Neural cell (in vitro differentiated cells): ENCODE data around the gene C1GALT1.

ENCODE experiments used
- EP300 ChIP-seq: fragments of 450-650 bp; conservative IDR thresholded peaks from 2 replicates; pipeline ENCODE4 v1.6.1; 2014; ENCODE audit warnings: antibody characterized with exemption, mild to moderate bottlenecking, moderate library complexity; ENCODE audit not compliant: poor library complexity, severe bottlenecking
- EZH2 ChIP-seq: fragments of 200-600, 300-800 bp; shearing (Covaris generic), sonication (generic); IDR thresholded peaks from 2 replicates; pipeline ENCODE4 v1.6.1; 2014; ENCODE audit warnings: antibody characterized with exemption, low read length, borderline replicate concordance, mild to moderate bottlenecking; ENCODE audit not compliant: insufficient read depth, poor library complexity, severe bottlenecking
- MXI1 ChIP-seq: fragments of 450-650 bp; conservative IDR thresholded peaks from 2 replicates; pipeline ENCODE4 v1.6.1; 2014; ENCODE audit warnings: antibody characterized with exemption, mild to moderate bottlenecking; ENCODE audit not compliant: poor library complexity, severe bottlenecking
- RAD21 ChIP-seq: fragments of 450-650 bp; conservative IDR thresholded peaks from 2 replicates; pipeline ENCODE4 v1.6.1; 2014; ENCODE audit warnings: antibody characterized with exemption, mild to moderate bottlenecking, moderate library complexity
- TF ChIP-seq, protein P1 (sequence below): fragments of 450-650 bp; IDR thresholded peaks from 2 replicates; pipeline ENCODE4 v1.5.1; 2014; ENCODE audit warnings: antibody characterized with exemption, mild to moderate bottlenecking, moderate library complexity; ENCODE audit not compliant: poor library complexity, severe bottlenecking
- TF ChIP-seq, protein P2 (sequence below): IDR thresholded peaks from 2 replicates; pipeline ENCODE4 v1.6.1; 2012; ENCODE audit warnings: borderline replicate concordance

DNA sequence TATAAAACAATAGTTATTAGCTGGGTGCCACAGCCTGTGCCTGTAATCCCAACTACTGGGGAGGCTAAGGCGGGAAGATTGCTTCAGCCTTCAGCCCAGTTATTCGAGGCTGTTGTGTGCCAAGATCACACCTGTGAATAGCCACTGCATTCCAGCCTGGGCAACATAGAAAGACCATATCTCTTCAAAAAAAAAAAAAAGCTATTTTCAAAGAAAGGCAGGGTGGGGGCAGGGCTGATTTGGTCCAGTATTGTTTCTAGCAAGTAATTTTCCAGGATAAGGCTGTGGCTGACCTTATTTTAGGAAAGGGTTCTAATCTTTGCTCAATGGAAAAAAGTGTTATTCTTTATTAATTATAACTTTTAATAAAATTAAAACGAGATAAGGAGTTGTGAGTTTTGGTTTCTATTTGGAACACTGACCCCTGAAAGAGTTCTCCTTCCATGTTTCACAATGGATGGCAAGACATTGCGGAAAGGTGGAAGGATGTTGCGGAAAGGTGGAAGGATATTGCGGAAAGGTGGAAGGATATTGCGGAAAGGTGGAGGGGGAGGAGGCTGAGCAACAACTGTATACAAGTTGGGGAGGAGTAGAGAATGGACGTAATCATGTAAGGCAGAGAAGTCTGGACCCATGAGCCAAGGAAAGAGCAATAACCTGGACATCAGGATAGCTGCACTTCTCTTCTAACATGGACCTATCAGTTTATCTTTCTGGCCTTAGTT, 1.5 kb upstream of the C1GALT1 start:
- TF ChIP-seq, protein P1, sequence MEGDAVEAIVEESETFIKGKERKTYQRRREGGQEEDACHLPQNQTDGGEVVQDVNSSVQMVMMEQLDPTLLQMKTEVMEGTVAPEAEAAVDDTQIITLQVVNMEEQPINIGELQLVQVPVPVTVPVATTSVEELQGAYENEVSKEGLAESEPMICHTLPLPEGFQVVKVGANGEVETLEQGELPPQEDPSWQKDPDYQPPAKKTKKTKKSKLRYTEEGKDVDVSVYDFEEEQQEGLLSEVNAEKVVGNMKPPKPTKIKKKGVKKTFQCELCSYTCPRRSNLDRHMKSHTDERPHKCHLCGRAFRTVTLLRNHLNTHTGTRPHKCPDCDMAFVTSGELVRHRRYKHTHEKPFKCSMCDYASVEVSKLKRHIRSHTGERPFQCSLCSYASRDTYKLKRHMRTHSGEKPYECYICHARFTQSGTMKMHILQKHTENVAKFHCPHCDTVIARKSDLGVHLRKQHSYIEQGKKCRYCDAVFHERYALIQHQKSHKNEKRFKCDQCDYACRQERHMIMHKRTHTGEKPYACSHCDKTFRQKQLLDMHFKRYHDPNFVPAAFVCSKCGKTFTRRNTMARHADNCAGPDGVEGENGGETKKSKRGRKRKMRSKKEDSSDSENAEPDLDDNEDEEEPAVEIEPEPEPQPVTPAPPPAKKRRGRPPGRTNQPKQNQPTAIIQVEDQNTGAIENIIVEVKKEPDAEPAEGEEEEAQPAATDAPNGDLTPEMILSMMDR = no peak
- TF ChIP-seq RAD21 (no peak), EZH2 (no peak), MXI1 (no peak), EP300 (no peak)
- TF ChIP-seq, protein P2, sequence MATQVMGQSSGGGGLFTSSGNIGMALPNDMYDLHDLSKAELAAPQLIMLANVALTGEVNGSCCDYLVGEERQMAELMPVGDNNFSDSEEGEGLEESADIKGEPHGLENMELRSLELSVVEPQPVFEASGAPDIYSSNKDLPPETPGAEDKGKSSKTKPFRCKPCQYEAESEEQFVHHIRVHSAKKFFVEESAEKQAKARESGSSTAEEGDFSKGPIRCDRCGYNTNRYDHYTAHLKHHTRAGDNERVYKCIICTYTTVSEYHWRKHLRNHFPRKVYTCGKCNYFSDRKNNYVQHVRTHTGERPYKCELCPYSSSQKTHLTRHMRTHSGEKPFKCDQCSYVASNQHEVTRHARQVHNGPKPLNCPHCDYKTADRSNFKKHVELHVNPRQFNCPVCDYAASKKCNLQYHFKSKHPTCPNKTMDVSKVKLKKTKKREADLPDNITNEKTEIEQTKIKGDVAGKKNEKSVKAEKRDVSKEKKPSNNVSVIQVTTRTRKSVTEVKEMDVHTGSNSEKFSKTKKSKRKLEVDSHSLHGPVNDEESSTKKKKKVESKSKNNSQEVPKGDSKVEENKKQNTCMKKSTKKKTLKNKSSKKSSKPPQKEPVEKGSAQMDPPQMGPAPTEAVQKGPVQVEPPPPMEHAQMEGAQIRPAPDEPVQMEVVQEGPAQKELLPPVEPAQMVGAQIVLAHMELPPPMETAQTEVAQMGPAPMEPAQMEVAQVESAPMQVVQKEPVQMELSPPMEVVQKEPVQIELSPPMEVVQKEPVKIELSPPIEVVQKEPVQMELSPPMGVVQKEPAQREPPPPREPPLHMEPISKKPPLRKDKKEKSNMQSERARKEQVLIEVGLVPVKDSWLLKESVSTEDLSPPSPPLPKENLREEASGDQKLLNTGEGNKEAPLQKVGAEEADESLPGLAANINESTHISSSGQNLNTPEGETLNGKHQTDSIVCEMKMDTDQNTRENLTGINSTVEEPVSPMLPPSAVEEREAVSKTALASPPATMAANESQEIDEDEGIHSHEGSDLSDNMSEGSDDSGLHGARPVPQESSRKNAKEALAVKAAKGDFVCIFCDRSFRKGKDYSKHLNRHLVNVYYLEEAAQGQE = no peak
